SK-N-SH (cell line): ENCODE data around the gene TGM4. TPM values are rescaled to one million over a fixed set of nuclear protein-coding genes. Genes with fewer than 3 reads are reported as not detected.

Source experiments
- CTCF ChIA-PET: fragments of 300-600, 350-600 bp; formaldehyde crosslinking; extraction: SDS; loops from one replicate; lab custom pipeline; 2021; lab: Yijun Ruan, JAX
- POLR2A ChIA-PET: fragments of 350-600 bp; sonication (Branson Sonifier 250); formaldehyde crosslinking; extraction: SDS; loops from one replicate; lab custom pipeline; 2020; ENCODE audit warnings: antibody characterized with exemption, inconsistent platforms; lab: Yijun Ruan, JAX
- DNase-seq: peaks from one replicate; pipeline ENCODE4 v3.0.0; 2012
- H2AFZ ChIP-seq: fragments of 200-600 bp; sonication (generic); 2 replicates; pipeline ENCODE4 v1.8.1; 2016; ENCODE audit warnings: antibody characterized with exemption, mild to moderate bottlenecking, low read depth
- H3F3A ChIP-seq: fragments of 200-600 bp; sonication (generic); replicated peaks from 2 replicates; pipeline ENCODE3; 2016; ENCODE audit warnings: antibody characterized with exemption, mild to moderate bottlenecking; ENCODE audit not compliant: insufficient read depth
- H3K27ac ChIP-seq, 2 experiments: fragments of 200-500 bp in 1 of 2; fragments of 200-600 bp in 1 of 2; sonication (Bioruptor generic) in 1 of 2; sonication (generic), shearing (Covaris generic) in 1 of 2; 2 replicates each; pipeline versions ENCODE4 v1.5.1 to v1.6.1; 2014 to 2016; ENCODE audit warnings: low read depth in 2 of 2, inconsistent platforms in 1 of 2, low read length in 1 of 2, mild to moderate bottlenecking in 1 of 2, mixed read lengths in 1 of 2
- H3K27me3 ChIP-seq: fragments of 200-600 bp; sonication (generic), shearing (Covaris generic); 2 replicates; pipeline ENCODE4 v1.6.1; 2016; ENCODE audit warnings: mixed run types; ENCODE audit not compliant: insufficient read depth
- H3K36me3 ChIP-seq, 2 experiments: fragments of 200-500 bp in 1 of 2; fragments of 200-600 bp in 1 of 2; sonication (Bioruptor generic) in 1 of 2; sonication (generic) in 1 of 2; replicated peaks in 1 of 2; 2 replicates each; pipeline versions ENCODE3 to v1.5.1; 2014 to 2016; ENCODE audit warnings: low read length in 1 of 2, mild to moderate bottlenecking in 1 of 2; ENCODE audit not compliant: insufficient read depth in 2 of 2, control insufficient read depth in 1 of 2
- H3K4me1 ChIP-seq, 2 experiments: fragments of 200-500 bp in 1 of 2; fragments of 200-600 bp in 1 of 2; sonication (Bioruptor generic) in 1 of 2; sonication (generic), shearing (Covaris generic) in 1 of 2; 2 replicates each; pipeline versions ENCODE4 v1.5.1 to v1.6.1; 2014 to 2016; ENCODE audit warnings: low read depth in 1 of 2, low read length in 1 of 2, mixed run types in 1 of 2; ENCODE audit not compliant: insufficient read depth in 2 of 2, control insufficient read depth in 1 of 2
- H3K4me2 ChIP-seq: fragments of 200-600 bp; sonication (generic), shearing (Covaris generic); 2 replicates; pipeline ENCODE4 v1.6.1; 2017; ENCODE audit warnings: mixed run types
- H3K4me3 ChIP-seq, 2 experiments: fragments of 200-500 bp in 1 of 2; fragments of 200-600 bp in 1 of 2; sonication (Bioruptor generic) in 1 of 2; sonication (generic), shearing (Covaris generic) in 1 of 2; 2 replicates each; pipeline versions ENCODE4 v1.5.1 to v1.8.1; 2014 to 2016; ENCODE audit warnings: low read depth in 2 of 2, inconsistent platforms in 1 of 2, low read length in 1 of 2, mild to moderate bottlenecking in 1 of 2, mixed read lengths in 1 of 2, moderate library complexity in 1 of 2
- H3K79me2 ChIP-seq: fragments of 200-600 bp; sonication (generic); 2 replicates; pipeline ENCODE4 v1.8.1; 2017; ENCODE audit warnings: mild to moderate bottlenecking; ENCODE audit not compliant: insufficient read depth
- H3K9ac ChIP-seq: fragments of 200-600 bp; sonication (generic); 2 replicates; pipeline ENCODE4 v1.6.1; 2017; ENCODE audit warnings: mixed run types
- H3K9me2 ChIP-seq: fragments of 200-600 bp; sonication (generic); 2 replicates; pipeline ENCODE4 v1.6.1; 2017; ENCODE audit warnings: mixed run types
- H3K9me3 ChIP-seq: fragments of 200-600 bp; sonication (generic); 2 replicates; pipeline ENCODE4 v1.6.1; 2017; ENCODE audit warnings: mixed run types, mild to moderate bottlenecking, moderate library complexity
- H4K20me1 ChIP-seq: fragments of 200-600 bp; sonication (generic); 2 replicates; pipeline ENCODE4 v1.6.1; 2017; ENCODE audit warnings: mild to moderate bottlenecking, mixed run types; ENCODE audit not compliant: insufficient read depth
- GABPA ChIP-seq: IDR thresholded peaks from 2 replicates; pipeline ENCODE4 v1.4.0; 2012; ENCODE audit warnings: low read depth, mild to moderate bottlenecking
- MAX ChIP-seq: IDR thresholded peaks from 2 replicates; pipeline ENCODE4 v1.4.0; 2012; ENCODE audit warnings: low read depth
- MEF2A ChIP-seq: IDR thresholded peaks from 2 replicates; pipeline ENCODE4 v1.4.0; 2012; ENCODE audit warnings: low read depth, borderline replicate concordance
- MXI1 ChIP-seq: IDR thresholded peaks from 2 replicates; pipeline ENCODE4 v1.6.1; 2012; ENCODE audit warnings: mild to moderate bottlenecking, low read depth, low read length, improper control_type of control experiment
- RCOR1 ChIP-seq: fragments of 150-350 bp; IDR thresholded peaks from 2 replicates; pipeline ENCODE4 v1.6.1; 2017; ENCODE audit warnings: antibody characterized with exemption, low read length
- REST ChIP-seq: IDR thresholded peaks from 2 replicates; pipeline ENCODE4 v1.6.1; 2012; ENCODE audit warnings: mild to moderate bottlenecking, low read depth, low read length, moderate library complexity
- SIN3A ChIP-seq: IDR thresholded peaks from 2 replicates; pipeline ENCODE4 v1.6.1; 2012; ENCODE audit warnings: low read depth, mild to moderate bottlenecking, low read length, moderate library complexity, borderline replicate concordance
- SMC3 ChIP-seq: IDR thresholded peaks from 2 replicates; pipeline ENCODE4 v1.6.1; 2012; ENCODE audit warnings: low read depth, low read length, improper control_type of control experiment
- TAF1 ChIP-seq: IDR thresholded peaks from 2 replicates; pipeline ENCODE4 v1.6.1; 2012; ENCODE audit warnings: low read depth, mild to moderate bottlenecking, low read length, moderate library complexity, borderline replicate concordance
- TEAD4 ChIP-seq: IDR thresholded peaks from 2 replicates; pipeline ENCODE4 v1.4.0; 2012; ENCODE audit warnings: mild to moderate bottlenecking, borderline replicate concordance; ENCODE audit not compliant: insufficient read depth
- USF2 ChIP-seq: fragments of 150-350 bp; IDR thresholded peaks from 2 replicates; pipeline ENCODE4 v1.6.1; 2017; ENCODE audit warnings: antibody characterized with exemption, low read length, low read depth, borderline replicate concordance
- ZBTB33 ChIP-seq: IDR thresholded peaks from 2 replicates; pipeline ENCODE4 v1.4.0; 2012; ENCODE audit warnings: low read depth, borderline replicate concordance
- WGBS: methylation state at CpG from one replicate; pipeline ENCODE4 v1.1.6; 2017; ENCODE audit warnings: low lambda C conversion rate; 5-methylcytosine and 5-hydroxymethylcytosine counted together
- polyA plus RNA-seq, 3 experiments: library from polyadenylated mRNA; depleted of rRNA; stranded (reverse); fragments of >200 nt; gene quantifications; 2 replicates each; pipeline ENCODE4 v1.2.3, GENCODE V29; 2012

The TGM4 gene
- polyA plus RNA-seq, 1 of the 3 experiments (the other 2 are of a cell fraction), result 0.12 TPM

- Histone ChIP-seq H3K4me1 (peaks cover 0 to 6% of the 10 kb centered on the region in 2 experiments; a peak in 3 of 4 replicates), H3F3A (peaks cover 3% of the 10 kb centered on the region), H3K27me3 (no peaks in the 10 kb centered on the region), H3K9me3 (no peaks in the 10 kb centered on the region), H2AFZ (no peak overlapping the region), H3K9me2 (no peaks in the 10 kb centered on the region), H3K27ac (no peak overlapping the region), H3K79me2 (no peaks in the 10 kb centered on the region), H4K20me1 (no peaks in the 10 kb centered on the region), H3K9ac (no peak overlapping the region), H3K36me3 (no peaks in the 10 kb centered on the region)
- CTCF ChIA-PET, result interaction anchor here (1.0 kb wide), 1 partner anchor 98 kb away, joined by 3 read pairs; no protein-coding TSS in a partner anchor
- POLR2A ChIA-PET, result no interaction called here
- no peak for DNase-seq
- WGBS, result 52% methylated on average over 3 of the region's 3 CpGs
- TF ChIP-seq SMC3 (no peak), SIN3A (no peak), REST (no peak), MAX (no peak), USF2 (no peak), MEF2A (no peak), TAF1 (no peak), ZBTB33 (no peak), MXI1 (no peak), TEAD4 (no peak), RCOR1 (no peak), GABPA (no peak)
- TF ChIP-seq, all 33 proteins: peak for 0
- H3K4me3 ChIP-seq, result no peak overlapping the region
- H3K4me2 ChIP-seq, result no peak overlapping the region
These were observed 16.4 kb downstream of the TGM4 start for GRCh38 chr3:44890852-44891251.
